RWPE1 (cell line): ENCODE results near the gene SUSD2.
"Not testable (repeated sequence)": the region's sequence is repeated elsewhere in the genome, so short reads cannot be mapped to it uniquely, and the experiment has no call there.

Experiments used
- CTCF ChIA-PET: fragments of 350-600 bp; sonication (Branson Sonifier 250); formaldehyde crosslinking; extraction: SDS; loops from one replicate; lab custom pipeline; 2021; lab: Yijun Ruan, JAX
- POLR2A ChIA-PET: fragments of 400-600 bp; formaldehyde crosslinking; extraction: SDS; loops from one replicate; lab custom pipeline; 2020; ENCODE audit warnings: antibody characterized with exemption; ENCODE audit not compliant: low non-redundant PET; lab: Yijun Ruan, JAX
- DNase-seq: peaks from one replicate; pipeline ENCODE4 v3.0.0; 2012; ENCODE audit warnings: low spot score
- H3K27ac ChIP-seq: fragments of 450-650 bp; 2 replicates; pipeline ENCODE4 v1.5.1; 2017
- CTCF ChIP-seq: fragments of 450-650 bp; conservative IDR thresholded peaks from 2 replicates; pipeline ENCODE4 v1.5.1; 2017; ENCODE audit warnings: low read depth, mild to moderate bottlenecking

Gene SUSD2

GRCh38 chr22:24208012-24208749 lies 26.9 kb downstream of the SUSD2 start:
- TF ChIP-seq CTCF = no peak
- POLR2A ChIA-PET = no interaction called here
- peak; percentile 79 for DNase-seq
- H3K27ac ChIP-seq = peak overlapping the region; percentile 96
- CTCF ChIA-PET = interaction anchor here (1.1 kb wide), 2 partner anchors 18 to 44 kb away, joined by 3 read pairs; no protein-coding TSS in a partner anchor

- no peak for TF ChIP-seq CTCF
- CTCF ChIA-PET = no interaction called here
- DNase-seq = no peak
- POLR2A ChIA-PET = no interaction called here
- peak overlapping the region; percentile 92 for H3K27ac ChIP-seq
These were observed 27.7 kb downstream of the SUSD2 start for GRCh38 chr22:24209016-24209415.

- TF ChIP-seq CTCF = no peak
- CTCF ChIA-PET = interaction anchor here (0.6 kb wide), 1 partner anchor 9 kb away, joined by 3 read pairs; no protein-coding TSS in a partner anchor
- POLR2A ChIA-PET = no interaction called here
These were observed 28.4 kb downstream of the SUSD2 start for GRCh38 chr22:24209687-24210086.

DNA sequence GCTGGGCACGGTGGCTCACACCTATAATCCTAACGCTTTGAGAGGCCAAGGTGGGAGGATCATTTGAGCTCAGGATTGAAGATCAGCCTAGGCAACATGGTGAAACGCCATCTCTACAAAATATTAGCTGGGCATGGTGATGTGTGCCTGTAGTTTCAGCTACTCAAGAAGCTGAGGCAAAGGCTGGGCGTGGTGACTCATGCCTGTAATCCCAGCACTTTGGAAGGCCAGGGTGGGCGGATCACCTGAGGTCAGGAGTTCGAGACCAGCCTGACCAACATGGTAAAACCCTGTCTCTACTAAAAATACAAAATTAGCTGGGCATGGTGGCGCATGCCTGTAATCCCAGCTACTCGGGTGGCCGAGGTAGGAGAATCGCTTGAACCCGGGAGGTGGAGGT lies 29.1 kb downstream of the SUSD2 start:
- POLR2A ChIA-PET, DNase-seq: not testable (repeated sequence)
- peak overlapping the region; percentile 18; the same call in 1 of the 2 replicates for H3K27ac ChIP-seq
- CTCF ChIA-PET = interaction anchor here (0.6 kb wide), 2 partner anchors 9 to 300 kb away, joined by 3 read pairs; no protein-coding TSS in a partner anchor

More at GRCh38 chr22:24209687-24210086, 28.4 kb downstream of the SUSD2 start:
- H3K27ac ChIP-seq = peak overlapping the region; percentile 92; the same call in 1 of the 2 replicates
- no peak for DNase-seq

DNA sequence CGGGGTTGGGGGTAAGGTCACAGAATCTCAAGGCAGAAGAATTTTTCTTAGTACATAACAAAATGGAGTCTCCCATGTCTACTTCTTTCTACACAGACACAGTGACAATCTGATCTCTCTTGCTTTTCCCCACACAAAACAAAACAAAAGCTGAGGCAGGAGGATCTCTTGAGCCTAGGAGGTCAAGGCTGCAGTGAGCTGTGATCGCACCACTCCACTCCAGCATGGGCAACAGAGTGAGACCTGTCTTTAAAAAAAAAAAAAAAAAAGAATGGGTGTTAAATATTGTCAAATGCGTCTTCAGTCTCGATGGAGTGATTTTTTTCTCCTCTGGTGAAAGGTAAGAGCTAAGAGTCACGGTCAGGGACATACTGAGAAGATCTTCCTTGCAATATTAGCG lies 30.4 kb downstream of the SUSD2 start:
- CTCF ChIA-PET, H3K27ac ChIP-seq, POLR2A ChIA-PET, DNase-seq: not testable (repeated sequence)

DNA sequence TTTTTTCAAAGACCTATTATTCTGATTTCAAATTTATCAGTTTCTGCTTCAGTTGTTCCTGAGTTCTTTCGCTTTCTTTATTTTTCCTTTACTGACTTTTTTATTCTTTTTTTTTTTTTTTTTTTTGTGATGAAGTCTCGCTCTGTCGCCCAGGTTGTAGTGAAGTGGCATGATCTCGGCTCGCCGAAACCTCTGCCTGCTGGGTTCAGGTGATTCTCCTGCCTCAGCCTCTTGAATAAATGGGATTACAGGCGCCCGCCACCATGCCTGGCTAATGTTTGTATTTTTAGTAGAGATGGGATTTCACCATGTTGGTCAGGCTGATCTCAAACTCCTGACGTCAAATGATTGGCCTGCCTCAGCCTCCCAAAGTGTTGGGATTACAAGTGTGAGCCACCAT lies 31.8 kb downstream of the SUSD2 start:
- CTCF ChIA-PET, POLR2A ChIA-PET, H3K27ac ChIP-seq, DNase-seq: not testable (repeated sequence)

- ChIA-PET CTCF (interaction anchor here (0.7 kb wide), 1 partner anchor 25 kb away, joined by 3 read pairs; no protein-coding TSS in a partner anchor), POLR2A (no interaction called here)
- H3K27ac ChIP-seq = no peak overlapping the region
- DNase-seq = no peak
- TF ChIP-seq CTCF = no peak
These were observed 33.4 kb downstream of the SUSD2 start for GRCh38 chr22:24214467-24215285.
